ENCODE measurements around the gene WDR49.

Gene WDR49

GRCh38 chr3:167483708-167484475, 169.8 kb downstream of the WDR49 start:
- no peak for TF ChIP-seq CTCF (IDR thresholded peaks at IDR 0.05; ENCODE audit: low read length, missing control alignments)
- DNase-seq (ENCODE audit: low read depth) = no peak
- H3K4me3 ChIP-seq (replicated peaks; ENCODE audit: low read depth, low read length) = no peak overlapping the region

- no peak for DNase-seq (ENCODE audit: low read depth)
- H3K4me3 ChIP-seq (replicated peaks; ENCODE audit: low read depth, low read length) = no peak overlapping the region
These were observed 172.6 kb downstream of the WDR49 start for GRCh38 chr3:167481164-167481563.

GRCh38 chr3:167480748-167481147, 173.0 kb downstream of the WDR49 start:
- no peak overlapping the region for H3K4me3 ChIP-seq (replicated peaks; ENCODE audit: low read depth, low read length)
- no peak for DNase-seq (ENCODE audit: low read depth)
- TF ChIP-seq CTCF (IDR thresholded peaks at IDR 0.05; ENCODE audit: low read length, missing control alignments) = no peak

More at GRCh38 chr3:167481164-167481563, 172.6 kb downstream of the WDR49 start:
- no peak for TF ChIP-seq CTCF (IDR thresholded peaks at IDR 0.05; ENCODE audit: low read length, missing control alignments)

- TF ChIP-seq CTCF (IDR thresholded peaks at IDR 0.05; ENCODE audit: low read length, missing control alignments) = no peak
- no peak within 1 kb of the TSS for H3K4me3 ChIP-seq (replicated peaks; ENCODE audit: low read depth, low read length)
- DNase-seq (ENCODE audit: low read depth) = no peak
These were observed 179.9 kb downstream of the WDR49 start, which contains the start of gene SERPINI2 for GRCh38 chr3:167473863-167474262. SERPINI2 (minus strand) TSS chr3:167474042; CDS start chr3:167471834, 2,208 bp downstream.

- no peak for TF ChIP-seq CTCF (IDR thresholded peaks at IDR 0.05; ENCODE audit: low read length, missing control alignments)
- no peak for DNase-seq (ENCODE audit: low read depth)
- H3K4me3 ChIP-seq (replicated peaks; ENCODE audit: low read depth, low read length) = no peak overlapping the region
These were observed 184.4 kb downstream of the WDR49 start for GRCh38 chr3:167469381-167469780.

GRCh38 chr3:167467848-167468611, 185.7 kb downstream of the WDR49 start:
- DNase-seq (ENCODE audit: low read depth) = no peak
- H3K4me3 ChIP-seq (replicated peaks; ENCODE audit: low read depth, low read length) = no peak overlapping the region
- no peak for TF ChIP-seq CTCF (IDR thresholded peaks at IDR 0.05; ENCODE audit: low read length, missing control alignments)
